ENCODE data around the gene WIPF3. TPM values are rescaled to one million over a fixed set of nuclear protein-coding genes. Genes with fewer than 3 reads are reported as not detected.

Gene WIPF3
- total and polyA plus RNA-seq, 10 of the 15 experiments (the other 5 are each of a cell fraction or from before 2014, with no cell fraction given) = 0.03 to 0.05 TPM; not detected in 8

GRCh38 chr7:29783671-29784070 is 22.6 kb upstream of the WIPF3 start:
- Histone ChIP-seq H3K9ac (ENCODE audit: control insufficient read depth, insufficient read depth, low read length) (no peak overlapping the region), H3K4me2 (ENCODE audit: control insufficient read depth, insufficient read depth) (no peak overlapping the region), H2AFZ (ENCODE audit: control insufficient read depth, low read depth, low read length) (no peak overlapping the region), H3K4me3 (no peak overlapping the region), H3K36me3 (ENCODE audit: control insufficient read depth in 2 of 2, insufficient read depth in 2 of 2, low read length in 1 of 2) (no peaks in the 10 kb centered on the region), H3K79me2 (ENCODE audit: control insufficient read depth, insufficient read depth, low read length) (no peaks in the 10 kb centered on the region), H3K27me3 (replicated peaks in 1 of 2; ENCODE audit: control insufficient read depth in 2 of 2, insufficient read depth in 2 of 2, low read length in 1 of 2) (peaks cover 0 to 4% of the 10 kb centered on the region in 2 experiments; a peak in 1 of 4 replicates), H3K9me3 (replicated peaks; ENCODE audit: control insufficient read depth, insufficient read depth, low read length) (no peaks in the 10 kb centered on the region), H3K27ac (ENCODE audit: control insufficient read depth, insufficient read depth) (no peak overlapping the region), H3K4me1 (ENCODE audit: control insufficient read depth, insufficient read depth, low read length) (no peaks in the 10 kb centered on the region), H4K20me1 (ENCODE audit: control insufficient read depth, insufficient read depth) (no peaks in the 10 kb centered on the region)
- WGBS (ENCODE audit: insufficient coverage, insufficient replicate concordance, low lambda C conversion rate, missing lambda C conversion rate) = 0% methylated on average over 2 of the region's 2 CpGs
- ChIA-PET RAD21 (ENCODE audit: unreplicated experiment) (no interaction called here), SMC1A (ENCODE audit: uncharacterized antibody, unreplicated experiment) (no interaction called here), POLR2A (no interaction called here), CTCF (no interaction called here)
- in situ Hi-C loops (cut with MboI) (no loop called here), intact Hi-C loops (cut with micrococcal nuclease; ENCODE audit: unreplicated experiment) (no loop called here)
- DNase-seq (ENCODE audit: low read depth, low spot score) = no peak
- TF ChIP-seq ATF7 (IDR thresholded peaks at IDR 0.05; ENCODE audit: low read depth) (no peak), TCF7 (IDR thresholded peaks at IDR 0.05; ENCODE audit: borderline replicate concordance) (no peak), HSF1 (IDR thresholded peaks at IDR 0.05; ENCODE audit: low read depth, low read length) (no peak), ZZZ3 (IDR thresholded peaks at IDR 0.05; ENCODE audit: control insufficient read depth, insufficient read length, low read depth) (no peak), TCF3 (IDR thresholded peaks at IDR 0.05; ENCODE audit: borderline replicate concordance, insufficient read depth, low read depth, low read length) (no peak), PKNOX1 (IDR thresholded peaks at IDR 0.05) (no peak), SKIL (IDR thresholded peaks at IDR 0.05; ENCODE audit: low read depth, poor library complexity, severe bottlenecking) (no peak), STAT3 (IDR thresholded peaks at IDR 0.05; ENCODE audit: low read depth, low read length) (no peak), ATF2 (IDR thresholded peaks at IDR 0.05; ENCODE audit: low read length) (no peak)
- BruUV-seq (replicated peaks) = no TSS peak
- no peak for ATAC-seq
- no peak for FAIRE-seq

Measured in GM12878 (cell line).